SK-N-SH treated with all-trans-retinoic acid at 6 μM for 48 hours (cell line): ENCODE measurements around the gene NINJ1.

Source experiments
- CSDC2 ChIP-seq: fragments of 250-450 bp; sonication (Bioruptor Pico); IDR thresholded peaks from 2 replicates; pipeline ENCODE4 v1.5.0; 2020; ENCODE audit warnings: mild to moderate bottlenecking, moderate library complexity
- ISL1 ChIP-seq: fragments of 250-450 bp; sonication (Bioruptor Pico); IDR thresholded peaks from 2 replicates; pipeline ENCODE4 v2.1.2; 2022; ENCODE audit warnings: mild to moderate bottlenecking, moderate library complexity
- PPARA ChIP-seq: fragments of 250-450 bp; sonication (Bioruptor Pico); IDR thresholded peaks from 2 replicates; pipeline ENCODE4 v1.5.0; 2020; ENCODE audit warnings: mild to moderate bottlenecking, borderline replicate concordance
- RARB ChIP-seq: fragments of 250-450 bp; sonication (Bioruptor Pico); IDR thresholded peaks from 2 replicates; pipeline ENCODE4 v1.8.0; 2021; ENCODE audit warnings: mild to moderate bottlenecking, moderate library complexity
- TCF4 ChIP-seq: fragments of 250-450 bp; sonication (Bioruptor Pico); IDR thresholded peaks from 2 replicates; pipeline ENCODE4 v1.8.0; 2021; ENCODE audit warnings: mild to moderate bottlenecking, moderate library complexity, borderline replicate concordance
- ZC3H10 ChIP-seq: fragments of 250-450 bp; sonication (Bioruptor Pico); IDR thresholded peaks from 2 replicates; pipeline ENCODE4 v1.5.1; 2021; ENCODE audit warnings: mild to moderate bottlenecking, moderate library complexity
- ZFP3 ChIP-seq: fragments of 250-450 bp; sonication (Bioruptor Pico); IDR thresholded peaks from 2 replicates; pipeline ENCODE4 v1.5.0; 2020; ENCODE audit warnings: mild to moderate bottlenecking, moderate library complexity
- ZFP30 ChIP-seq: fragments of 450-650 bp; formaldehyde crosslinking; IDR thresholded peaks from 2 replicates; pipeline ENCODE4 v1.5.0; 2022; ENCODE audit warnings: mild to moderate bottlenecking, moderate library complexity
- TF ChIP-seq, protein P1 (sequence below): fragments of 250-450 bp; sonication (Bioruptor Pico); IDR thresholded peaks from 2 replicates; pipeline ENCODE4 v1.8.0; 2020; ENCODE audit warnings: mild to moderate bottlenecking, moderate library complexity, borderline replicate concordance
- TF ChIP-seq, protein P2 (sequence below): fragments of 250-450 bp; sonication (Bioruptor Pico); IDR thresholded peaks from 2 replicates; pipeline ENCODE4 v1.8.0; 2021; ENCODE audit warnings: low read depth, mild to moderate bottlenecking, moderate library complexity, borderline replicate concordance
- TF ChIP-seq, protein P3 (sequence below): fragments of 250-450 bp; sonication (Bioruptor Pico); IDR thresholded peaks from 2 replicates; pipeline ENCODE4 v1.5.1; 2020; ENCODE audit warnings: low read depth, mild to moderate bottlenecking, moderate library complexity

DNA sequence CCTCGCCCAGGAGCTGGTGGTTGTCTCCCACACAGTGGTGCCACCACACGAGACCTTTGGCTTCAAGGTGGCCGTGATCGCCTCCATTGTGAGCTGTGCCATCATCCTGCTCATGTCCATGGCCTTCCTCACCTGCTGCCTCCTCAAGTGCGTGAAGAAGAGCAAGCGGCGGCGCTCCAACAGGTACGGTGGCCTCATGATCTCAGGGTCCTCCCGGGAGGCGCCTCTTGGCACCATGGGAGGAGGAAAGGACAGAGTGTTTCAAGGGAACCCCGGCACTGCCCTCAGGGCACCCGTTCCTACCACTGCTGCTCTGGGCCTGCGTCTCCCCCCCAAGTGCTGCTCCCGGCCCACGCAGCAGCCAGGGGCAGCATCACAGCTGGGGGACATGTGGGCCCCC, 56.2 kb downstream of the NINJ1 start:
- TF ChIP-seq ISL1 (CRISPR knock-in tag) (no peak), CSDC2 (no peak), TCF4 (no peak), RARB (CRISPR knock-in tag) (no peak), ZC3H10 (CRISPR knock-in tag) (no peak), ZFP30 (CRISPR knock-in tag) (no peak), ZFP3 (no peak), PPARA (no peak)
- TF ChIP-seq, protein P1, sequence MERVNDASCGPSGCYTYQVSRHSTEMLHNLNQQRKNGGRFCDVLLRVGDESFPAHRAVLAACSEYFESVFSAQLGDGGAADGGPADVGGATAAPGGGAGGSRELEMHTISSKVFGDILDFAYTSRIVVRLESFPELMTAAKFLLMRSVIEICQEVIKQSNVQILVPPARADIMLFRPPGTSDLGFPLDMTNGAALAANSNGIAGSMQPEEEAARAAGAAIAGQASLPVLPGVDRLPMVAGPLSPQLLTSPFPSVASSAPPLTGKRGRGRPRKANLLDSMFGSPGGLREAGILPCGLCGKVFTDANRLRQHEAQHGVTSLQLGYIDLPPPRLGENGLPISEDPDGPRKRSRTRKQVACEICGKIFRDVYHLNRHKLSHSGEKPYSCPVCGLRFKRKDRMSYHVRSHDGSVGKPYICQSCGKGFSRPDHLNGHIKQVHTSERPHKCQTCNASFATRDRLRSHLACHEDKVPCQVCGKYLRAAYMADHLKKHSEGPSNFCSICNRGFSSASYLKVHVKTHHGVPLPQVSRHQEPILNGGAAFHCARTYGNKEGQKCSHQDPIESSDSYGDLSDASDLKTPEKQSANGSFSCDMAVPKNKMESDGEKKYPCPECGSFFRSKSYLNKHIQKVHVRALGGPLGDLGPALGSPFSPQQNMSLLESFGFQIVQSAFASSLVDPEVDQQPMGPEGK, result no peak
- TF ChIP-seq, protein P2, sequence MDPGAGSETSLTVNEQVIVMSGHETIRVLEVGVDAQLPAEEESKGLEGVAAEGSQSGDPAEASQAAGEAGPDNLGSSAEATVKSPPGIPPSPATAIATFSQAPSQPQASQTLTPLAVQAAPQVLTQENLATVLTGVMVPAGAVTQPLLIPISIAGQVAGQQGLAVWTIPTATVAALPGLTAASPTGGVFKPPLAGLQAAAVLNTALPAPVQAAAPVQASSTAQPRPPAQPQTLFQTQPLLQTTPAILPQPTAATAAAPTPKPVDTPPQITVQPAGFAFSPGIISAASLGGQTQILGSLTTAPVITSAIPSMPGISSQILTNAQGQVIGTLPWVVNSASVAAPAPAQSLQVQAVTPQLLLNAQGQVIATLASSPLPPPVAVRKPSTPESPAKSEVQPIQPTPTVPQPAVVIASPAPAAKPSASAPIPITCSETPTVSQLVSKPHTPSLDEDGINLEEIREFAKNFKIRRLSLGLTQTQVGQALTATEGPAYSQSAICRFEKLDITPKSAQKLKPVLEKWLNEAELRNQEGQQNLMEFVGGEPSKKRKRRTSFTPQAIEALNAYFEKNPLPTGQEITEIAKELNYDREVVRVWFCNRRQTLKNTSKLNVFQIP (CRISPR knock-in tag), result no peak
- TF ChIP-seq, protein P3, sequence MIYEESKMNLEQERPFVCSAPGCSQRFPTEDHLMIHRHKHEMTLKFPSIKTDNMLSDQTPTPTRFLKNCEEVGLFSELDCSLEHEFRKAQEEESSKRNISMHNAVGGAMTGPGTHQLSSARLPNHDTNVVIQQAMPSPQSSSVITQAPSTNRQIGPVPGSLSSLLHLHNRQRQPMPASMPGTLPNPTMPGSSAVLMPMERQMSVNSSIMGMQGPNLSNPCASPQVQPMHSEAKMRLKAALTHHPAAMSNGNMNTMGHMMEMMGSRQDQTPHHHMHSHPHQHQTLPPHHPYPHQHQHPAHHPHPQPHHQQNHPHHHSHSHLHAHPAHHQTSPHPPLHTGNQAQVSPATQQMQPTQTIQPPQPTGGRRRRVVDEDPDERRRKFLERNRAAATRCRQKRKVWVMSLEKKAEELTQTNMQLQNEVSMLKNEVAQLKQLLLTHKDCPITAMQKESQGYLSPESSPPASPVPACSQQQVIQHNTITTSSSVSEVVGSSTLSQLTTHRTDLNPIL (CRISPR knock-in tag), result no peak
